AG08395 (cell line): ENCODE measurements around the gene SIM1.

Experiments used
- DNase-seq: peaks from one replicate; pipeline ENCODE4 v3.0.0; 2012; ENCODE audit warnings: mixed read lengths, low spot score

The SIM1 gene

GRCh38 chr6:100457311-100457990 lies 7.3 kb downstream of the SIM1 start:
- no peak for DNase-seq

GRCh38 chr6:100456908-100457235 lies 7.8 kb downstream of the SIM1 start:
- DNase-seq, result no peak

GRCh38 chr6:100456141-100456907 lies 8.4 kb downstream of the SIM1 start:
- DNase-seq, result no peak

GRCh38 chr6:100455230-100456124 lies 9.2 kb downstream of the SIM1 start:
- DNase-seq, result no peak

GRCh38 chr6:100454551-100455229 lies 10.0 kb downstream of the SIM1 start:
- DNase-seq, result no peak

DNA sequence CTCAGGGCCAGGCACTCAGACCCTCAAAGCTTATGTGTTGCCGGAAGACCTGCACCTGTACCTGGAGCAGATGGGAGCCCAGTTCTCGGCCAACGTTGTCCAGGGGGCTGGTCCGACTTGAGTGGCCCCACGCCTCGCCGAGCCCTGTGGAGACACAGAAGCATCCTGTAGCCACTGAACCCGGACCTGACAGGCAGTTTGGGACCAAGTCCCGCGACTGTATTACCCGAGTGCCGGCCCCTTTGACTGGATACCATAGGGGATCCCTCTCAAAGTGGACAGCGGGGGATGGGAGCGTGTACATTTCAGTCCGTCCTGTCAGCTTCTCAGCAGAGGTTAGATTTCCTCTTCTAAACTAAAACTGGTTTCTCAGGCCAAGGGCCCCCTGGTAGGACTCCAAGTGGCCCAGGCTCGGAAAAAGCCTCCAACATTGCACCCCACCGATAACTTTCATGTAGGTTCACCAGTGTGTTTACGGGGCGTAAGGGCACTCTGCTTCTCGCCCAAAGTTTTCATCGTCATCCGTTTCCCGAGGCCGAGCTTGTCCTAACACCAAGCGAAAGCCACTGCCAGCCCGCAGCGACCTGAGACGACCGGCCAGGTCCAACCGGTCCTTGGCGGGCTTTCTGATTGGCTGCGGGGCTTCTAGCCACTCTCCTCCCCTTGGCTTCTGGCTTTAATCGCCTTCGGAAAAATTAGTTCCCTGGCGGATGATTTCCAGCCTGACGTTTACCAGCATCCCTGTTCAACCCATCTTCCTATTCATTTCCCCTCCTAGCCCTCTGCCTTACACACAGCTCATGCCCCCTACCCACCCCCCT lies 10.8 kb downstream of the SIM1 start:
- DNase-seq, result no peak

DNA sequence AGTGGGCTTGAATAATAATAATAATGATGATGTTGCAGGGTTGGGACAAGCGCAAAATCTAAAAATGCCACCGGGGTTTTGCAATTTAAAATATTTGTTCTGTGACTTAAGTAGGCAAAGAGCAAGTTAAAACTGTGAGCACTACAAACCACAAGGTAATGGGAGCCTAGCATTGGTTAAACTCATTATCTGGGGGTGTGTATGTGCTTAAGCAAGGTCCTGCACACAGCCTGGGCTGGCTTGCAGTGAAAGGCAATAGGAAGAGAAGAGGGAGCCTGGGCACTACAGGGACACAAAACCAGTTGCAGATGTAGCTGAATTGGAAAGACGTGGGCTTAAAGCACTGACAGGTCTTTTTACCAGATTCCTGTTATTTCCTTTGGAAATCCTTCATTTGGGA lies 11.7 kb downstream of the SIM1 start:
- DNase-seq, result no peak

DNA sequence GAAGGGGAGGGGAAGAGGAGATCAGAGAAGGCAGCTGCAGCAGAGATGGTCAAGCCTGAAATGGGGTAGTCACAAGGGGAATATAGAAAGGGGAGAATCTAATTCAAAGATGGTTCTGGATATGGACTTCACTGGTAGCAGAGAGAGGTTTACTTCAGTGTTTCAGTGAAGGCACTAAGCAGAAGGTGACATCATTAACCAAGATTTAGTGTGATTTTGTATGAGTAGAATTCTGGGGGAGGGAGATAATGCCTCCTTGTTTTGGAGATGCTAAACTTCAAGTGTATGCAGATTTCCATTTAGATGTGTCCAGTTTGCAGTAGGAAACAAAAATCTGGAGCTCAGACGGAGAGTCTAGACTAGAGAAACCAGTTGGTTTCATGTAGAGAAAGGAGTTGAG lies 13.1 kb downstream of the SIM1 start:
- DNase-seq, result no peak

- no peak for DNase-seq
Observed at GRCh38 chr6:100449239-100449691, 15.5 kb downstream of the SIM1 start.

DNA sequence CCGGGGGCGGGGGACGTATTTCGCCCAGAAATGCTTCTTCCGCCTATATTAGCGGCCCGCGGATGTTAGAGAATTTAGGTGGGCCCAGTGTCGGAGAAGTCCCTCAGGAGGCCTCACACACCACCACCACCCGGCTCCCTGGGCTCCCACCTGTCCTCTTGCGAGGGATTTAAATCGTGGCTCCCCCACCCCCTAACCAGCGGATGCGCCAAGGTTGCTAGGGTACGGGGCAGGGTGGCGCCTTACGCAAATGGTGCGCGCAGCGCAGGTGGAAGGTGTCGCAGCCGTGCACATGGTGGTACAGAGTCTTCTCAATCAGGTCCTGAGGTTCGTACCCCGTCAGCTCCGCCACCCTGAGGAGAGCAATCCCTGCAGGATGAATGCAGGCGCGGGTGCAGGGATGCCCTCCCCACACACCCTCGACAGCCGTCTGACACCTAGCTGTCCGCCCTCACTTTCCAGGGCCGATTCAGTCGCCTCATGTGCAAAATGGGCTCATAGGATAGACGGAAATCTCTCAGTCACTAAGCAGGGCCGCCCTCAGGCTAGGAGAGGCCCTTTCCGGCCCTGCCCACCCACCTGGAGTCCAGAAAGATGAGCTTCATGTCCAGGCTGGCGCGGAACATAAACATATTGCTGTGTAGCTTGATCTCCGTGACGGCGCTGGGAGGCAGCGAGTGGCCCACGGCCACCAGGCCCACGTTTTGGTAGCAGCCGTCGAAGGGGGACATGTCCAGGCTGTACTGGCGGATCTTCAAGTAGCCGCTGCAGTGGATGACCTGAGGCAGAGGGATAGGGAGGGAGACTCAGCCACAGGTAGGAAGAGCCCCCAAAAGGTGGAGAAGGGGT lies 16.6 kb downstream of the SIM1 start:
- DNase-seq, result no peak

DNA sequence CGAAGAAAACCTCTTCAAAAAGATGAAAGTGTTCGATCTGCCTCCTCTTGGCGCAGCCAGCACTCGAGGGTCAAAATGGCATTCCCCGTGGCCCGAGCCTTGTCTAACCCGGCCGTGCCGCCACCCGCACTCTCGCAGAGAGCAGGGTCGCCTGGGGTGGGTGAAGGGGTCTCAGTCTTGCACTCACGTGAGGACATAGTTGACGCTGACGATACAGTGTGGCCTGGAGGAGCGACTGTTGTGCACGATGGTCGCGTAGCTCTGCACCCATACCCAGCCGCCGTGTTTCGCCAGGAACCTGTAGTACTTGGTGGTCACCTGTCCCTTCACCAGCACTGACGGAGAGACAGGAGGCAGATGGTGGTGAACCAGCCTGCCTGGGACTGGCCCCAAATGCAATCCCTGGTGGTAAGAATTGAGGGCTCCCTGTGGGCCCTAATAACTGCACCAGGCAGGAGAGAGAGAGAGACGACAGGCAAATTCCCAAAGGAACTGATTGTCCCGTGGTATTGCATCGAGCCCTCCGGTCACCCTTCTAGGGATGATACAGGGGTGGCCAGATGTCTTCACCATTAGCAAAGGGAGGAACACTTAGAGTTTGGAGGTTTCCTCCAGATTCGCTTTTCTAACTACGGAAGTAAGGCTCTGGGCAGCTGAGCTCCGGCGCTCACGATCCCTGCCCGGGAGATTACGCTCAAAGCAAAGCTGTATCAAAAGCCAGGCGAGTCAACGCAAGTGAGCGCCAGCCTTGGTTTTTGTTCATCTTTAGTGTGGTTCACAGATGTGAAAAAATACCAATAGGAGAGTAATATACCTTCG lies 17.4 kb downstream of the SIM1 start:
- no peak for DNase-seq

DNA sequence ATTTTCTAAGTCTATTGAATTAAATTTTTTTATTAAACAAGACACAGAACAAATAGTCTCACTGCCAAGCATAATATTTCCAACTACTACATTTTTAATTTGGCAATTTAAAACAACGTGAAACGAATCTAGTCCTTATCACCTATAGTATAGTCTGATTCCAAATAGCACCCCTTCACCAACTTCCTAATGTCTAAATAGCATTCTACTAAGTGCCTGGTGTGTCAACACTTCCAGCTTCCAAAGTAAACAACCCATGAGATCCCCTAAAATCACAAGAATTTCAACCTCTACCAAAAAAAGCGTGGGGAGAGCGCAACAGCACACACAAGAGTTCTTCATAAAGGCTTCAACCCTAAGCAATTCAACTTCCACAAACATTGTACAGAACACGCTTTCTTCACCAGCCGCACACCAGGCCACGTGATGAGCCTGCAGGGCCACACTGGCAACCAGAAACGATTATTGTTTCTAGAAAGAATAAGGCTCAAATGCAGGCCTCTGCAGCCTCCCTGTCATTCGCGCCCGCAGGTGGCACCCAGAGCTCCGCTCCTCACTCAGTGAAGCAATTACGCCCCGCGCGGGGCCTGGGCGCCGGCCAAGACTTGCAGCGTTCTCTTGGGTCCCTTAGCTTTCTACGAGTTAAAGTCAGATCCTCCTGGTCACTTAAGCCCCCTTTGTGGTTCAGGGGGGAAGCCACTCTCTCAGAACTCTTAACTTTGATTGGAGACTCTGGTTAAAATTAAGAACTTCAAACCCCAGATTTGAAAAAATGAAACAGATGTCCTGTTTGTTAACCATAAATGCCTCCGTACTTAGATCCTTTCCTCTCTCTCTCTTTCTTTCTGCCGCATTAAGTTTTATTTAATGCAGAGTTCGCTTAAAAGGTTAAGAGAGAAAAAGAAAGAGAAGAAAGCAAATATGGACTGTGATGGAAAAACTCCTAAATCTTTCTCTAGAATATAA lies 18.3 kb downstream of the SIM1 start:
- DNase-seq, result no peak

GRCh38 chr6:100445512-100445911 lies 19.2 kb downstream of the SIM1 start:
- no peak for DNase-seq

- no peak for DNase-seq
Observed at GRCh38 chr6:100440935-100441334, 23.8 kb downstream of the SIM1 start.

DNA sequence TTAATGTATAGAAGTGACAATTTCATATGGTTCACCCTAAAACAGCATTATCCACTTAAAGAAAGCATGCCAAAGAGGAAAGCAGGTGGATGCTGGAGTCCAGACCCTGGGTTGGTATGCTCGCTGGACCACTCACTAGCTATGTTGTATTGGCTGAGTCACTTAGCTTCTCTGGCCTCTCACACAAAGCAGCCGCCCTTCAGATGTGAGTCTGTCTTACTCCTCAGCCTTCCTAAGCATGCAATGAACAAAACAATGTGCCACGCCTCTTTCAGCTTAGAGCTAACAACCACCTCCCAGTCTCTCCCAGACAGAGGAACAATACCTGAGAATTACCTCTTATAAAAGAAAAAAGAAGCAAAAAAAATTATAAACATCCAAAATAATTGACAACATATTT lies 29.4 kb downstream of the SIM1 start:
- DNase-seq, result peak; percentile 53

- DNase-seq, result no peak
Observed at GRCh38 chr6:100433726-100434435, 30.8 kb downstream of the SIM1 start.

GRCh38 chr6:100432136-100432535 lies 32.6 kb downstream of the SIM1 start:
- no peak for DNase-seq

DNA sequence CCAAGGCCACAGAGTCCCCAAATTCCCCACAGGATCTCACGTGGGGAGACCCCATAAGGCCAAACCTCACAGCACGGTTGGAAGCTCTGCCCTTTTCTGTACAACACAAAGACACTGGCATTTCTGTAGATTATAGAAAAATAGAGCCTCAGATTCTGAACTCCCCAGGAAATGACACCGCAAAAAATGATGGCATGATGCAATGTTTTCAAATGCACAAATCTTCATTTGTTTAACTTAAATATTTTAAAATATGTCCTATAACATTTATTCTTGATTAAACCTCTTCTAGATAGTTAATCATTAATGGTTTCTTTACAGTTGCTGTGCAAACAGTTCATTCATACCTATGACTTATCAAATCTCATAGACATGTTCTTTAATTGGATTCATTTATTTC lies 33.8 kb downstream of the SIM1 start:
- DNase-seq, result no peak
